ENCODE data around the gene INSM1. TPM values are rescaled to one million over a fixed set of nuclear protein-coding genes. Genes with fewer than 3 reads are reported as not detected.

The INSM1 gene
- total RNA-seq, 2 donors from 2014 or later, result 3.4 to 4.3 TPM

GRCh38 chr20:20333866-20334265, 34.0 kb upstream of the INSM1 start:
- Histone ChIP-seq H3K4me1 (no peaks in the 10 kb centered on the region), H3K27me3 (no peaks in the 10 kb centered on the region), H3K4me3 (no peak overlapping the region), H3K36me3 (replicated peaks in 1 of 2; ENCODE audit: insufficient read depth in 1 of 2, low read depth in 2 of 2) (no peaks in the 10 kb centered on the region), H3K27ac (no peak overlapping the region), H3K9me3 (no peaks in the 10 kb centered on the region)
- intact Hi-C loops (cut with DNase I), result no loop called here
- TF ChIP-seq, protein P1, sequence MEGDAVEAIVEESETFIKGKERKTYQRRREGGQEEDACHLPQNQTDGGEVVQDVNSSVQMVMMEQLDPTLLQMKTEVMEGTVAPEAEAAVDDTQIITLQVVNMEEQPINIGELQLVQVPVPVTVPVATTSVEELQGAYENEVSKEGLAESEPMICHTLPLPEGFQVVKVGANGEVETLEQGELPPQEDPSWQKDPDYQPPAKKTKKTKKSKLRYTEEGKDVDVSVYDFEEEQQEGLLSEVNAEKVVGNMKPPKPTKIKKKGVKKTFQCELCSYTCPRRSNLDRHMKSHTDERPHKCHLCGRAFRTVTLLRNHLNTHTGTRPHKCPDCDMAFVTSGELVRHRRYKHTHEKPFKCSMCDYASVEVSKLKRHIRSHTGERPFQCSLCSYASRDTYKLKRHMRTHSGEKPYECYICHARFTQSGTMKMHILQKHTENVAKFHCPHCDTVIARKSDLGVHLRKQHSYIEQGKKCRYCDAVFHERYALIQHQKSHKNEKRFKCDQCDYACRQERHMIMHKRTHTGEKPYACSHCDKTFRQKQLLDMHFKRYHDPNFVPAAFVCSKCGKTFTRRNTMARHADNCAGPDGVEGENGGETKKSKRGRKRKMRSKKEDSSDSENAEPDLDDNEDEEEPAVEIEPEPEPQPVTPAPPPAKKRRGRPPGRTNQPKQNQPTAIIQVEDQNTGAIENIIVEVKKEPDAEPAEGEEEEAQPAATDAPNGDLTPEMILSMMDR (IDR thresholded peaks at IDR 0.05), result no peak
- TF ChIP-seq POLR2A (IDR thresholded peaks at IDR 0.05), result no peak
- peak in 1 of 4 donors; percentile 16 for DNase-seq
- 45 to 75% methylated on average over 5 to 6 of the region's 6 CpGs for WGBS, 2 donors
- ATAC-seq, result no peak

- 30 to 35% methylated on average over 5 of the region's 5 CpGs for whole genome bisulfite sequencing, 2 donors
- H3K27me3 ChIP-seq, result no peaks in the 10 kb centered on the region
- H3K4me1 ChIP-seq, result no peaks in the 10 kb centered on the region
- DNase-seq, result no peak
- no peaks in the 10 kb centered on the region for H3K9me3 ChIP-seq
- no peak for TF ChIP-seq POLR2A (IDR thresholded peaks at IDR 0.05)
- TF ChIP-seq, protein P1 (IDR thresholded peaks at IDR 0.05), result no peak
- no peak overlapping the region for H3K4me3 ChIP-seq
- intact Hi-C loops (cut with DNase I), result no loop called here
- no peak overlapping the region for H3K27ac ChIP-seq
- ATAC-seq, result no peak
- H3K36me3 ChIP-seq (replicated peaks in 1 of 2; ENCODE audit: insufficient read depth in 1 of 2, low read depth in 2 of 2), result no peaks in the 10 kb centered on the region
Observed at GRCh38 chr20:20334489-20334888, 33.4 kb upstream of the INSM1 start.

DNA sequence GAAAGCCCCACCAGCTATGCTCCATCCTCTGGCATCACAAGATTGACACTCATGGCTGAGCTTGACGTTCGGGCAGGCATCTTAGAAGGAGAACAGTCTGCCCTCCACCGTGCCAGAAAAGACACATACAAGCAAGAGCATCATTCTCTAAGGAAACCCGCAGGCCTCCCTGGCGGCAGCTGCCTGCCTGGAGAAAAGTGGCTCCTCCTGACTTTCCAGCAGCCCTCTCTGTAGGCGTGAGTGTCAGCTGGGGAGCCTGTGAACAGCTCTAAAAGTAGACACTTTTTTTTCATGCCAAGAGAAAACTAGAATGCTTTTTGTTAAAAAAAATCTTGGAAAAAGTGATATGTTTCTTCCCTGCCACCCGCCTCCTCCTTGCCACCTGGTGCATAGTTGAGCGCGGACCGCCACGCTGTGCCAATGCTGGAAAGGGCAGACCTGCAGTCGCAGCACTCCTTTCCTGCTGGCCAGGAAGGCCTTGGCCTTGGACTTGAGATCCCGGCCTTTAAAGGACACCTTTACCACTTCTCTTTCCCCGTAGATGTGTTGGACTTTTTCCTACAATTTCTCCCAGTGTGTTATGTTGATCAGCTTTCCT, 29.7 kb upstream of the INSM1 start:
- Histone ChIP-seq H3K27me3 (no peaks in the 10 kb centered on the region), H3K4me3 (no peak overlapping the region), H3K27ac (no peak overlapping the region), H3K36me3 (replicated peaks in 1 of 2; ENCODE audit: insufficient read depth in 1 of 2, low read depth in 2 of 2) (no peaks in the 10 kb centered on the region), H3K9me3 (no peaks in the 10 kb centered on the region), H3K4me1 (no peaks in the 10 kb centered on the region)
- intact Hi-C loops (cut with DNase I), result no loop called here
- ATAC-seq (no peak), DNase-seq (no peak)
- WGBS, 2 donors, result 78 to 86% methylated on average over 14 of the region's 14 CpGs
- no peak for TF ChIP-seq POLR2A (IDR thresholded peaks at IDR 0.05)
- TF ChIP-seq, protein P1 (IDR thresholded peaks at IDR 0.05), result no peak

DNA sequence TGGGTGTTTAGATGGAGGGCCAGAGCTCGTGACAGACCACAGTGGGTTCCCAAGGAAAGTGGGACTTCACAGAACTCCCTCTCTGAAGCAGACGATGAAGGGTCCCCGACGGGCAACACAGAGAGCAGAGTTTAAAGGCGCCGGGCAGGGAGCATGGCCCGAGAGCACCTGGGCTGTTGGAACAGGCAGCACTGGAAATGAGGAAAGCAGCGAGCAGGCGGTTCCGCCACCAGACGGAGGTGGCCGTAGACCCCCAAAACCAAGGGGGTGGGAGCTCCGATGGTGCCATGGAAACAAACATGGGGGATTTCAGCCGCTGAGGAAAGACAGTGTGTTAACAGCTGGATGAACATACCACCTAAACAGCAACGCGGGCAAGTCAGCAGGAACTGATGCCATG, 27.5 kb upstream of the INSM1 start:
- no peak overlapping the region for H3K4me3 ChIP-seq
- intact Hi-C loops (cut with DNase I), result no loop called here
- DNase-seq (no peak), ATAC-seq (no peak)
- no peaks in the 10 kb centered on the region for H3K4me1 ChIP-seq
- 81 to 82% methylated on average over 16 of the region's 16 CpGs for WGBS, 2 donors
- no peak overlapping the region for H3K27ac ChIP-seq
- H3K27me3 ChIP-seq, result no peaks in the 10 kb centered on the region
- H3K36me3 ChIP-seq (replicated peaks in 1 of 2; ENCODE audit: insufficient read depth in 1 of 2, low read depth in 2 of 2), result no peaks in the 10 kb centered on the region
- no peak for TF ChIP-seq POLR2A (IDR thresholded peaks at IDR 0.05)
- TF ChIP-seq, protein P1 (IDR thresholded peaks at IDR 0.05), result no peak
- no peaks in the 10 kb centered on the region for H3K9me3 ChIP-seq

DNA sequence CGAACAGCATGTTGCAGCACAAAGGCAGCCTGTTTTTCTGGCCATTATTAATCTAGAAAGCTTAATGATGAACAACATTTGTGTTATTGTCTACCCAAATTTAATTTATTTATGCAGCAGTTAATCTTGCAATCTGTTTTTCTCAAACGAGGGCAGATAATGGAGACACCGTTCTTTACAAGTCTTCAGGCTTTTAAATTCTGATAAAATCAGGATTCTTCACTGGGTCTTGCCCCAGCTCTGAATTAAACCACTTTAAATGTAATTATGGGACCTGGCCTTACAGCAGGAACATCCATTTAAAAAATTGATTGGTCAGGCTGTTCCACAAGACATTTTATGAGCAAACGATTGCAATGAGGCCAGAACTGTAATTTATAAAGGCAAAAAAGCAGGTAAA, 26.5 kb upstream of the INSM1 start:
- Histone ChIP-seq H3K4me3 (no peak overlapping the region), H3K27me3 (no peaks in the 10 kb centered on the region), H3K4me1 (no peaks in the 10 kb centered on the region), H3K27ac (no peak overlapping the region), H3K36me3 (replicated peaks in 1 of 2; ENCODE audit: insufficient read depth in 1 of 2, low read depth in 2 of 2) (no peaks in the 10 kb centered on the region), H3K9me3 (no peaks in the 10 kb centered on the region)
- TF ChIP-seq POLR2A (IDR thresholded peaks at IDR 0.05), result no peak
- TF ChIP-seq, protein P1 (IDR thresholded peaks at IDR 0.05), result no peak
- ATAC-seq (no peak), DNase-seq (no peak)
- intact Hi-C loops (cut with DNase I), result no loop called here
- 41 to 51% methylated on average over 4 of the region's 4 CpGs for WGBS, 2 donors
